IPS DF 19.7 (cell line): ENCODE data around the gene PREPL.
"Not testable (repeated sequence)": the region's sequence is repeated elsewhere in the genome, so short reads cannot be mapped to it uniquely, and the experiment has no call there.

Source experiments
- DNase-seq: peaks from one replicate; pipeline ENCODE4 v3.0.0-alpha.2; 2013; ENCODE audit warnings: low read depth, low spot score

Gene PREPL

DNA sequence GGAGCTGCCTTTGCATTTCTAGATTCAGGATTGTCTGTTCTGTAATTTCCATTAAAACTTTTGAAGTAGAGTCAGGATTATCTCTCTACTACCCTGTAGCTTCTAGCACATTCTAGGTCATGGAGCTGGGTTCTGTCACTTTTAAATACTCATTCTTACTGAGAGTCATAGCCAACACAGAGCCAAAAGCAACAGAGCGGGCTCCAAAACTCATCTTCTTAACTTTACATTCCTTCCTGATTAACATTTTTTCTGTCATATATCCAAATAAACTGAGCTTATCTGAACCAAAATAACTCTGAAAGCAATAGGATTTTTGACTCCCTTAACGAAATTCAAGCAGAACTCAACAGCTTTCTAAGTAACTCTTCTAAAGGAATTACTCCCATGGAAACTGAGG is 12.9 kb downstream of the PREPL start:
- no peak for DNase-seq

DNA sequence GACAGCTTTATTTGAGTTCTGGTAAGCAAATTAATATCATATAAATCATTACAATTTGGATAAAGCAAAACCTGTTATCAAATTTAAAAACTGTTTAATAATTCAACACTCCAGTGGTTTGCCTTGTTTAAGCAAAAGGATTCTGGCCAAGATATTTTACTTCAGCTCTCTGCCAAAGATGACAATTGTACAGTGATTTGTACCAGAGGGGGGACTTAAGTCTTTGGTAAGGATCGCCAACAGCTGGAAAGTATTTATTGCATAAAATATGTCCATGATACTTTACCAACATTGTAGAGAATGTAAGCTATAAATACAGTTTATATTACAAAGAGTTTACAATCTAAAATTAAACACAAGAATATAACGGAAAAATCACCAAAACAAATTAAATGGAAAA is 13.8 kb downstream of the PREPL start:
- DNase-seq, result no peak

DNA sequence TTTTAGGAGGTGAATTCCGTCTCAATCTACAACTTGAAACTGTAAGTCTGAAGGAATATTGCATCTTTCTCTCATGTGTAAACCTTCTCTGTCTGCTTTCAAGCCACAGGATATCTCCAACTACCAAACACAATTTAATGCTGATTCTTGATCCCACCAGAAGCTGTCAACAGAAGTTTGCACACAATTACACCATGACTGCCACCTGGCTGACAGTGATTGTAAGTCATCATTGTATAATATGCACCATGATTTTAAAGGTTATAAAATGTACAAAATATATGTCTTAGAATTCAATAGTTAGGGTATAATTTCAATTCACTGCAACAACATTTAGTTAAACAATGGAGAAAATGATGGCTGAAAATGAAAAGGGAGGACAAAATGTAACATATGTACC is 18.4 kb downstream of the PREPL start:
- no peak for DNase-seq

DNA sequence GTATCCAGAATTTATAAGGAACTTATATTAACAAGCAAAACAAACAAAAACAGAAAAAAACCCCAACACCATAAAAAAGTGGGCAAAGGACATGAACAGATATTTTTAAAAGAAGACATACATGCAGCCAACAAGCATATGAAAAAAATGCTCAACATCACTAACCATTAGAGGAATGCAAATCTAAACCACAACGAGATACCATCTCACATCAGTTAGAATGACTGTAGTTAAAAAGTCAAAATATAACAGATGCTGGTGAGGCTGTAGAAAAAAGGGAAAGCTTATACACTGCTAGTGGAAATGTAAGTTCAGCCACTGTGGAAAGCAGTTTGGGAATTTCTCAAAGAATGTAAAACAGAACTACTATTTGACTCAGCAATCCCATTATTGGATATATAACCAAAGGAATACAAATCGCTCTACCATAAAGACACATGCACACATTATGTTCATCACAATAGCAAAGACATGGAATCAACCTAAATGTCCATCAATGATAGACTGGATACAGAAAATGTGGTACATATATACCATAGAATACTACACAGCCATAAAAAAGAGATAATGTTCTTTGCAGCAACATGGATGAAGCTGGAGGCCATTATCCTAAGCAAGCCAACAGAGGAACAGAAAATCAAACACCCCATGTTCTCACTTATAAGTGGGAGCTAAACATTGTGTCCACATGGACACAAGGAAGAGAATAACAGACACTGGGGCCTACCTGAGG is 25.3 kb downstream of the PREPL start:
- DNase-seq, result no peak

DNA sequence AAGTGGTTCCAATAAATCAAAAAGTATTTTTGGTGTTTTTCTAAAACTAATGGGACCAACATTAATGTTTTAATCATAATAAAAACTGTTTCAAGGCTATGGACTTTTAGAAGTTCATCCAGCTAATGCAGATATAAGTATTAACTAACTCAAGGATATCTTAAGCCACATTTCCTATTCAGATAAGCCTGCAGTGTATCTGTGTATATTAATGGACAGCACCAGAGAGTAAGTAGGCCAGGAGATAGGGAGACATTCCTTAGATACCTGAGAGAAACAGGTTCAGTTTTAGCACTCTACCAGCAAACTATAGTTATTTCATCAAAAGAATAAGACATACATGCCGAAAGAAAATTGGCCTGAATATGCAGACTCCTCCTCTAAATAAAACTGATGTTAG is 27.3 kb downstream of the PREPL start:
- DNase-seq, result no peak

DNA sequence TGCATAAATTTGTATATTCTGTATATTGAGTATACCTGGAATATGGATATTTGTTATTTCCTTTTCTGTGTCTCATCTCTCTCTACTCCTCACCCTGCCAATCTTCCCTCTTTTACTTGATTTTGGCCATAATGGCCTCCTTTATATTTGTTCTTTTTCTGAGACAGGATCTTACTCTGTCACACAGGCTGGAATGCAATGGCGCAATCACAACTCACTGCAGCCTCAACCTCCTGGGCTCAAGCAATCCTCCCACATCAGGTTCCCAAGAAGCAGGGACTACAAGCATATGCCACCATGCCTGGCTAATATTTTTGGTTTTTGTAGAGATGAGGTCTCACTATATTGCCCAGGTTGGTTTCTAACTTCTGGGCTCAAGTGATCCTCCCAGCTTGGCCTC is 30.5 kb downstream of the PREPL start:
- DNase-seq, result no peak

DNA sequence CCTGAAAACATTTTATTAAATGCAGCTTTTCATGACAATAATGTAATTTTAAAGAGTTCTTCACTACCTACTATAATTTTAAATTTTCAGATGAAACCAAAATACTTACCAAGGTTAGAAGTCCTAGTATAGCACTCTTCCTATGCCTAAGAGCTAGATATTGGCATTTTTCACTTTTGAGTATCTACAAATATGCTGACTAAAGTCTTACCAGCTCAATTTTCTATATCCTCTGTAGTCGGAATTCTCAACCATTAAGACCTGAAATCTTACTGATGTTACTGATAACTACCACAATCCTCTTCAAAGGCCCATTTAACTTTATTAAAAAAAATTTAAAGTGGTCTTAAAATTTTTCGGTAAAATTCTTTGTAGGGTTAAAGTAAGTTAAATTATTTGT is 32.0 kb downstream of the PREPL start:
- DNase-seq, result no peak

DNA sequence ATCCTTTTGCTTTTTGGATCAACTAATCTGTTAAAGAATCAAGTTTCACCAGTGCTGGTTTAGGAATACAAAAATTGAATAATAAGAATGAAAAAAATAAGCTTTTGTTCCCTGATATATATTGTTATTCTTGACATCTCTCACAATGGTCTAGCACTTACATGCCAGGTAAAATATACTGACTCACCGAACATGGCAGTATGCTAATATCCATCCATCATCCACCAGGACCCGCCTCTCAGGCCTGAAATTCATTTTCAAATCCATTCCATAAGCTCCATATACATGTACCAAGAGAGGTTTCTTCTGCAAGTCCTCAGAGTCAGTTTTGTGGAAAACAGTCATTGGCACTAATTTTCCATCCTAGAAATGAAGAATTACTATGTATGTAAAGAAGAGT is 32.5 kb downstream of the PREPL start:
- DNase-seq, result no peak

DNA sequence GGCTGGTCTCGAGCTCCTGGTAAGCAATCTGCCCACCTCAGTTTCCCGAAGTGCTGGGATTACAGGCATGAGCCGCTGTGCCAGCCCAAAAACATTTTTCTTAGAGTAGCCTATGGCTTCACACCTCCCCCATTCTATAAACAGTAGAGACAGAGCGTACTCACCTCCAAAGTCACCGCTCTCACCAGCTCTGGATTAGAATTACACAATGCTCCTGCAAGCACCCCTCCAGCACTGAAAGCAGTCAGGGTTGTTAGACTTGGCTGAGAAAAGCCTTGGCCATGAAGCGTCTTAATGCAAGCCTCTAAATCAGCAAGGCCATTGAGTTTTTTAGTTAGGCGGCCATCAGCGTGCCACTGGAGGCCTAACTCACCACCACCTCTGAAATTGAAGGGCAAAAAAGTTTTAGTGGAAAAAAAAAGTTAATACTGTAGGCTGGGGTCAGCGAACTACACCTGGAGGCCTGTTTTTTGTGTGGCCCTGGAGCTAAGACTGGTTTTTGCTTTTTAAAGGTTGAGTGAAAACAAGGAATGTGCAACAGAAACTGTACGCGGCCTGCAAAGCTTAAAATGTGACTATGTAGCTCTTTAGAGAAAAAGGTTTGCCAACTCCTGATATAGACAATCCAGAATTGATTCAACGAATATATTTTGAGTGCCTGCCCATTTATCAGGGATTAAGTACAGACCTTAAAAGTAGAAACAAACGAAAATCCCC is 34.6 kb downstream of the PREPL start:
- no peak for DNase-seq

DNA sequence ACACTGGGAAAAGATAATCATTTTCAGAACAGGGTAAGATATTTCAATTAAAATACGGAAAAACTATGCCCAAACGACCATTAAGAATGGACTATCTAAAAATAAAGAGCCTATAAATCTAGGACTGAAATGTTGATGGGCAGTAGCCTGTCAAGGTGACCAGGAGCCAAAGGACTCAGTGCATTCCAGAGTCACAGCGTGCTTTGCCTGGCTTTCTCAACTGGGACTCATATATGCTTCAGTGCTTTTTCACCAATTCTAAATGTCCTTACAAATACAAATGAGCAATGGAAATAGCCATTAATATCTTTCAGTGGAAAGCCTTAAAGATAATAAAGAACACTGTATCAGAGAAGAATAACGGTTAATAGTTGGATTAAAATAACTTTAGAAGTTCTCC is 35.4 kb downstream of the PREPL start:
- no peak for DNase-seq

DNA sequence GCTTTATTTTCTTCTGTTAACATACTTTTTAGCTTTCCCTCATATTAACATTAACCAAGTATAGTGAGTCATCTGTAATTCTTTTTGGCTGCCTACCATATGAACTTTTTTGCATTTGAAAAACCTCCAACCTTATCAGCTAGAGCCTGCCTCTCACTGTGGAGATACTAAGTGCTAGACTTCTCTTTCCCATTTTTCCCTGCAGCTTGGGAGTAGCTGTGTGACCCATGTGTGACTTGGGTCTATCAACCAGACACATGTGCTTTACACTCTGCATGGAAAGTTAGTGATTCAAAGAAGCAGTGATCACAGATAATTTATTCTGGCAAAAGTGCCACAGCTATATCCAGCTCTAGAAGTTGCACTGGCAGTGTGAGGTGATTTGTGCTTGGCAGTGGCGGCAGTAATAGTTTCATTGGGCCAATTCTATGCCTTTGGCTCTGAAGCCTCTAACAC is 36.3 kb downstream of the PREPL start:
- DNase-seq, result no peak

DNA sequence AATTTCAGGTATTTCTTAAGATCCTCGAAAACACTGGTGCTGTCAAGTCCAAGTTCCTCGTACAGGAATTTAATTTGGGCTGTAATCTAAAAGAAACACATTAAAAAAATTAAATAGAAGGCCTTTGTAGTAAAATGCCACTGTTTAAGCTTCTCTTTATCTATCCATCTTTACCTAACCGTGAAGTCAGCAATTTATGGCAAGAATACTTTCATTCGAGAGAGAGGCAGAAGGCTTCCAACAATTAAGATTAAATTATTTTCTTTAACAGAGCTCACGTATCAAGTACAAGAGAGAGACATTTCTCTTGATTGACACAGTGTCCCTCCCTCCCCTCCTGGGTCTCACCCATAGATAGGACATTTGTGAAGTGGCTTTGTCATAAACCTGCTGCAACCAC is 39.9 kb downstream of the PREPL start:
- DNase-seq, result no peak

DNA sequence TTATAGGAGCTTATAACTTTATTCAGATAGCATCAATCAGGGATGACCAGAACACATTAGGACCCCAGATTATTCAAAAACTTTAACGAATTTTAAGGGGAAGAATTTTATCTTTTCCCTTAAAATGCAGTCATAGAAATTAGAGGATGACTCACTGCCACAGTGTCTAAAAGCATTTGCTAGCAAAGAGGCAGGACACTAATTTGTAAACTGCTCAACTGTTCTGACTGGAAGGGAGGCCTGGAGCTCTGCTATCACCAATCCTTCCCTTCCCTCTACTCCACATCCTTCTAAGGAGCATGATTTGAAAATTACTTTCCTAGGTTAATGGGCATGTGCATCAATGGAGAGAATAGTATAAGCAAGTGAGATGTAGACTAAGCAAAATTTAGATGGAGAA is 40.5 kb downstream of the PREPL start:
- no peak for DNase-seq

DNA sequence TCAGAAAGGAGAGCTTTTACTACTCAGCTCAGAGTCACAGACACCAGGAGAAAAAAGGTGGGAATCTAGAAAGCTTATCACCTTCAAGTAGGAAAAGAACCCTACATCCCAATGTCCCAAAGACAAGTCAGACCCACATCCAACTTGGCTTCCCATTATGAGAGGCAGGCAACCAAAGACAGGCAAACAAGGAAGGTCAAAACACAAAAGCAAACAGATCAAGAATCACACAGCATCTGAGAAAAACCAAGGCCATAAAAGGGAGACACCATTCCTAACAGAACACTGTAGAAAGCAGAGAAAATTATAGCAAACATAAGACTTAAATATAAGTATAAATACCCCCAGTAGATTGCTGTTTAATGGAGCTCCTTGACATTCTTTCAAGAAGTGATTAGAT is 45.3 kb downstream of the PREPL start:
- no peak for DNase-seq

DNA sequence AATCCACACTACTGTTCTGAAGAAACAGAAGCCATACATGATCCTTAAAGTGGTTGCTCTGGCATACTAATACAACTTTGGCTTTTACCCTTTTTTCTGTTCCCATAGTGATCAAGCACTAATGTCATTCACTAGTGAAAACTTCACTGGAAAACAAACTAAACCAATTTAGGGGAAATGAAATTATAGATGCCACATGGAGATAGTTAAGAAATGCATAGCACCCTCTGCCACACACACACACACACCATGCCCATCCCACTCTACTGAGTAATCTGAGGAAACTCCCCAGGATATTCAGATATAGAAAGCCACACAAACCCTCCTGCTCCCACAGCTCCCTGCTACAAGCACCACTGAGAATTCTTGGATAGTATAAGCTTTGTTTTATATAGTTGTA is 46.9 kb downstream of the PREPL start:
- DNase-seq, result no peak

DNA sequence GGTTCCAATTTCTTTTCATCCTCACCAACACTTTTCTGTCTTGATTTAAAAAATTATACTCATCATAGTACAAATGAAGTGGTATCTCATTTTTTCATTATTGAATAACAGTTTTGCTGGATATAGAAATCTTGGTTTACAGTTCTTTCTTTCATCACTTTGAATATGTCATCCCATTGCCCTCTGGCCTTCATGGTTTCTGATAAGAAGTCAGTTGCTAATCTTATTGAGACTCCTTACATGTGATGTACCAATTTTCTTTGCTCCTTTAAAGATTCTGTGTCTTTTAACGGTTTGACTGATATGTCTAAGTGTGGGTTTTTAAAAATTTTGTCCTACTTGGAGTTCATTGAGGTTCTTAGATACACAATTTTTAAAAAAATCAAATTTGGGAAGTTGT is 51.0 kb downstream of the PREPL start:
- no peak for DNase-seq

DNA sequence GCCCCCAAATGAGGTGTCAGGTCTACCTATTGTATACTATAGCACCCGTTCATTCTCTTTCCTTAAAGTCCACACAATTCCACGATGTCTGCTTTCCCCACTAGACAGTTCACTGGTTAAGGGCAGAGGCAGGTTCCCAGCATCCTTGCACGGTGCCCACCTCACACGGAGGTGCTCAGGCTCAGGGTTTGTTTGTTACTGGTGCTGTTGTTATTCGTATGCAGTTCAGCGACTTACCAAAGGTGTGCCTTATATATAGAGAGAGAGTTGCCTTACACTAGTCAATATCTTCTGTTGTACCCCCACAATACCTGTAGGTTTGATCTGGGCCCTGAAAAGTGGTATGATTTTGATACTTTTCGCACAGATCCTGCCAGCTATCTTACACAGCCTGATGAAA is 55.4 kb downstream of the PREPL start:
- DNase-seq, result no peak

DNA sequence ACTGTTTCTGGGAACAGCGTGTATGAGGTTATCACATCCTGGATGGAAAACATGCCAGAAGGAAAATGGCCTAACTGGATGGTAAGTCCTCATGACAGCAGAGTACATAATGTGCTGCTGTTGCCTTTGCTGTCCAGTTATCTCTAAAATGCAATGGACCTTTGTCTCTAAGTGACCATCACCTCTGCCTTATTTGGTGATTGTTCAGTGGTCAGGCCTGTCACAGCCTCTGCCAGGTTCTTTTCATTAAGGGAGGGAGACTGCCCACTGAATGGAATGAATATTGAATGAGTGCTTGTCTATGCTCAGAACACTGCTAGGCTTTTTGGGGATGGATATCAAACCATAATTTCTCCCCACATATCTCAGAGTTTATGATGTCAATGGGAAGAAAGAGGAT is 57.0 kb downstream of the PREPL start:
- no peak for DNase-seq

DNA sequence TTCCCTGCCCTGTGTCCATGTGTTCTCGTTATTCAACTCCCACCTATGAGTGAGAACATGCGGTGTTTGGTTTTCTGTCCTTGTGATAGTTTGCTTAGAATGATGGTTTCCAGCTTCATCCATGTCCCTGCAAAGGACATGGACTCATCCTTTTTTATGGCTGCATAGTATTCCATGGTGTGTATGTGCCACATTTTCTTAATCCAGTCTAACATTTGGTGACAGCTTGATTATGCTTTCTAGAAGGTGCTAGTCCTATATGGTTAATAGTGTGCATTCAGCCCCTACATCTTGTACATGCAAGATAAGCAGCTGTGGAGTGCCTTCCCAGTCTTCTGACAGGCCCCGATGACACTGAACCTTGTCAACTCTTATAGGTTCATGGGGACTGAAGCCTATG is 57.5 kb downstream of the PREPL start:
- DNase-seq, result not testable (repeated sequence)

DNA sequence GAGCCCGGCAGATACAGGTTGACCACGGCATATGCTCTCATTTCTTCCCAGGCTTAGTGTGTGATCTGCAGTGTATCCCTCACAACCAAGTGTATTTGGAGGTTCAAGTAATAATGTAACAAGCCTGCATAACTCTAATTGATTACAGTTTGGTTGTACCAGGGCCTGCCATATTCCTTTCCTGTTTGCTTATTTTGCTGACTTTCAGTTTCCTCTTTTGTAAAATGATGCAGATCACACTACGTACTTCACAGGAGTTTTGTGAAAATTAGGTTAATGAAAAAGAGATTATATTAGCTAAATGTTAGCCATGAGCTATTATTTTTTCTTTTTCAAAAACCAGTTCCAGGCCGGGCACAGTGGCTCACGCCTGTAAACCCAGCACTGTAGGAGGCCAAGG is 60.2 kb downstream of the PREPL start:
- no peak for DNase-seq

DNA sequence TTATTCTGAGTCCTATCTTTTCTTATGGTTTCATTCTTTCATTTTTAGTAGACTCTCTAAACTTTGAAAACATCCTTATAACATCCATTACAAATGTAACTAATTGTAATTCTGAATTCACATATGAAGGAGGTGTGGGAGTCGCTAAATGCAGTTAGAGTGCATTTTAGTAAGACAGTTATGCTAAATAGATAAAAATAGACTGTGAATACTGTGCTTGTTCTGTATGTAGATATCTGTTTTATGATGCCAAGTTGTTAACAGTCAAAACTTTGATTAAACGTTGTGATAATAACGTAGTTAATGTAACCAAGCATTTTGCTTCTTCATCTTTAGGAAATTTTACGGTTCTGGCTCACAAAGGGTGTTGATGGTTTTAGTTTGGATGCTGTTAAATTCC is 61.7 kb downstream of the PREPL start:
- no peak for DNase-seq

DNA sequence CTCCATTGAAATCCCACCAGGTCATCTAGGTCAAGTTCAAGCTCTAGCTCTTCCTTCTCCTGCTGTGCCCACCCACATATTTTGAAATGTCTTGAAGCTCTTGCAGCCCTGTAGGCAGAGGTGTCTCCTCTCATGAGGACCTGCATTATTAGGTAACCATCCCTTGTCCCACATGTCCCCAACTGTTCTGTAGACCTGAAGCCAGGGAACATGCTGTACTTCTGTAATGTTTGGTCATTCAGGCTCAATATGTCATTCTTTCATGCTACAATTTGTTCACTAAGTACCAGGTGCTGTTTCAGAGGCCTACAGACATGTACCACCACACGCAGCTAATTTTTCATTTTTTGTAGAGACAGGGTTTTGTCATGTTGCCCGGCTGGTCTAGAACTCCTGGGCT is 63.9 kb downstream of the PREPL start:
- no peak for DNase-seq

DNA sequence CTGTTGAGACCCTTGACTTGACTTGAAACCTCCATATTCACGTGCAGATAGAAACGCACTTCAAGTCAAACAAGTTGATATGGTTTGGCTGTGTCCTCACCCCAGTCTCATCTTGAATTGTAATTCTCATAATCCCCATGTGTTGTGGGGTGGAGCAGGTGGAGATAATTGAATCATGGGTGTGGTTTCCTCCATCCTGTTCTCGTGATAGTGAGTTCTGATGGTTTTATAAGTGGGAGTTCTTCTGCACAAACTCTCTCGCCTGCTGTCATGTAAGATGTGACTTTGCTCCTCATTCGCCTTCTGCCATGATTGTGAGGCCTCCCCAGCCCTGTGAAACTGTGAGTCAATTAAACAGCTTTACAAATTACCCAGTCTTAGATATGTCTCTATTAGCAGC is 64.6 kb downstream of the PREPL start:
- no peak for DNase-seq
